Pancreas (tissue), 10 donors: ENCODE data around the gene ETS1. TPM values are rescaled to one million over a fixed set of nuclear protein-coding genes. Genes with fewer than 3 reads are reported as not detected.
A peak's percentile ranks its signal among the peaks of the same experiment; 100 is the strongest.

Experiments used
- ATAC-seq, 4 donors: fragments of 200-7000 bp; cut with Tn5 transposase; one replicate each; pipeline versions ENCODE4 v1.8.0 to v1.9.1; 2020; ENCODE audit warnings: mild to moderate bottlenecking in 4 of 4, moderate library complexity in 4 of 4
- DNase-seq, 6 donors: peaks; one replicate each; pipeline ENCODE4 v3.0.0-alpha.2; 2020
- FAIRE-seq: peaks from 2 replicates; lab custom pipeline; 2012; peaks lifted over from hg19 to GRCh38; lab: Jason Lieb, UNC
- H3K27ac ChIP-seq, 4 donors: fragments of 200-600 bp; sonication (generic); 1 replicate in 3 of 4; 2 replicates in 1 of 4; pipeline versions ENCODE4 v1.5.0 to v1.8.0; 2020
- H3K27me3 ChIP-seq, 4 donors: fragments of 200-600 bp; one replicate each; pipeline ENCODE4 v1.8.0; 2021
- H3K36me3 ChIP-seq, 3 donors: fragments of 200-600 bp; sonication (generic) in 1 of 3; one replicate each; pipeline versions ENCODE4 v1.5.0 to v1.8.0; 2020 to 2021
- H3K4me1 ChIP-seq, 3 donors: fragments of 200-600 bp; one replicate each; pipeline ENCODE4 v1.8.0; 2021
- H3K4me3 ChIP-seq, 4 donors: fragments of 200-600 bp; sonication (generic) in 2 of 4; one replicate each; pipeline versions ENCODE4 v1.5.0 to v1.8.0; 2020 to 2021
- H3K9me3 ChIP-seq, 4 donors: fragments of 200-600 bp; one replicate each; pipeline ENCODE4 v1.8.0; 2021
- WGBS, 2 donors: extraction: QIAGEN DNeasy Blood & Tissue Kit; methylation state at CpG; one replicate each; pipeline ENCODE4 v1.1.7; 2013; 5-methylcytosine and 5-hydroxymethylcytosine counted together
- intact Hi-C, 3 donors: fragments of 100-400 bp; cut with DNase I; formaldehyde crosslinking; loops; one replicate each; pipeline versions ENCODE4 v1.11.1 to v1.14.2; 2022
- polyA plus RNA-seq, 2 donors: library from polyadenylated mRNA; stranded (reverse); fragments of 200-250 nt; gene quantifications; one replicate each; pipeline ENCODE4 v1.2.3, GENCODE V29; 2013
- total RNA-seq, 6 donors: library from RNA; stranded (reverse); fragmentation: NEBNext Ultra II Directional in 4 of 6; extraction: Animal tissue kit (Norgen Biotek cat#: 25700) in 4 of 6; gene quantifications; one replicate each; pipeline versions ENCODE4 v1.2.1 to v1.2.4, GENCODE V29; 2021 to 2023
- TF ChIP-seq, protein P1 (sequence below), 4 donors: fragments of 200-600 bp; sonication (generic) in 3 of 4; IDR thresholded peaks; one replicate each; pipeline versions ENCODE4 v1.5.0 to v1.8.0; 2021; ENCODE audit warnings: antibody characterized with exemption in 4 of 4
- donor health status: healthy with polysubstance abuse.
- donor health status: DM: no; HTN: no; CAD: no; lungs with moderate emphysema.
- donor health status: DM: no; HTN: no; CAD: no.
- donor health status: control.
- donor health status: control.
- donor health status: Bipolar disorder and iron deficiency.
- donor health status: DM: yes; HTN: yes; CAD: no.
- donor health status: DM: no; HTN: no; CAD: no.
- donor health status: DM: no; HTN: no; CAD: no.
- donor health status: DM: yes; HTN: yes; CAD: no.

The ETS1 gene
- total and polyA plus RNA-seq, 8 donors, result 5.4 to 26.6 (median 13.0) TPM

GRCh38 chr11:128519338-128519737, 68.0 kb downstream of the ETS1 start:
- intact Hi-C loops, result no loop called here
- H3K36me3 ChIP-seq, result no peaks in the 10 kb centered on the region
- H3K4me3 ChIP-seq, result peak overlapping the region in 2 of 4 donors; percentile 56 to 65
- no peak for DNase-seq
- ATAC-seq, result no peak
- 30 to 31% methylated on average over 4 of the region's 4 CpGs for WGBS, 2 donors
- H3K4me1 ChIP-seq, result peaks cover 20 to 73% (median 56%) of the 10 kb centered on the region in 3 donors
- FAIRE-seq, result no peak
- no peaks in the 10 kb centered on the region for H3K9me3 ChIP-seq
- TF ChIP-seq, protein P1, sequence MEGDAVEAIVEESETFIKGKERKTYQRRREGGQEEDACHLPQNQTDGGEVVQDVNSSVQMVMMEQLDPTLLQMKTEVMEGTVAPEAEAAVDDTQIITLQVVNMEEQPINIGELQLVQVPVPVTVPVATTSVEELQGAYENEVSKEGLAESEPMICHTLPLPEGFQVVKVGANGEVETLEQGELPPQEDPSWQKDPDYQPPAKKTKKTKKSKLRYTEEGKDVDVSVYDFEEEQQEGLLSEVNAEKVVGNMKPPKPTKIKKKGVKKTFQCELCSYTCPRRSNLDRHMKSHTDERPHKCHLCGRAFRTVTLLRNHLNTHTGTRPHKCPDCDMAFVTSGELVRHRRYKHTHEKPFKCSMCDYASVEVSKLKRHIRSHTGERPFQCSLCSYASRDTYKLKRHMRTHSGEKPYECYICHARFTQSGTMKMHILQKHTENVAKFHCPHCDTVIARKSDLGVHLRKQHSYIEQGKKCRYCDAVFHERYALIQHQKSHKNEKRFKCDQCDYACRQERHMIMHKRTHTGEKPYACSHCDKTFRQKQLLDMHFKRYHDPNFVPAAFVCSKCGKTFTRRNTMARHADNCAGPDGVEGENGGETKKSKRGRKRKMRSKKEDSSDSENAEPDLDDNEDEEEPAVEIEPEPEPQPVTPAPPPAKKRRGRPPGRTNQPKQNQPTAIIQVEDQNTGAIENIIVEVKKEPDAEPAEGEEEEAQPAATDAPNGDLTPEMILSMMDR (IDR thresholded peaks at IDR 0.05), result no peak
- H3K27ac ChIP-seq, result peak overlapping the region in 2 of 4 donors; percentile 9 to 41
- no peaks in the 10 kb centered on the region for H3K27me3 ChIP-seq

- H3K27ac ChIP-seq, result peak overlapping the region in 2 of 4 donors; percentile 9 to 41
- intact Hi-C loops, result no loop called here
- H3K4me1 ChIP-seq, result peaks cover 20 to 71% (median 54%) of the 10 kb centered on the region in 3 donors
- FAIRE-seq (no peak), ATAC-seq (no peak), DNase-seq (no peak)
- WGBS, 2 donors, result 37 to 39% methylated on average over 7 of the region's 7 CpGs
- no peaks in the 10 kb centered on the region for H3K36me3 ChIP-seq
- peak overlapping the region in 1 of 4 donors; percentile 65 for H3K4me3 ChIP-seq
- TF ChIP-seq, protein P1 (IDR thresholded peaks at IDR 0.05), result no peak
- H3K27me3 ChIP-seq, result no peaks in the 10 kb centered on the region
- no peaks in the 10 kb centered on the region for H3K9me3 ChIP-seq
Observed at GRCh38 chr11:128518493-128519207, 68.7 kb downstream of the ETS1 start.

- no peaks in the 10 kb centered on the region for H3K9me3 ChIP-seq
- no peak for DNase-seq
- TF ChIP-seq, protein P1 (IDR thresholded peaks at IDR 0.05), result no peak
- H3K36me3 ChIP-seq, result no peaks in the 10 kb centered on the region
- H3K27ac ChIP-seq, result peak overlapping the region in 1 of 4 donors; percentile 41
- H3K4me3 ChIP-seq, result no peak overlapping the region
- intact Hi-C loops, result no loop called here
- no peak for ATAC-seq
- no peak for FAIRE-seq
- WGBS, 2 donors, result 60 to 64% methylated on average over 5 of the region's 5 CpGs
- peaks cover 20 to 61% (median 44%) of the 10 kb centered on the region in 3 donors for H3K4me1 ChIP-seq
- no peaks in the 10 kb centered on the region for H3K27me3 ChIP-seq
Observed at GRCh38 chr11:128517451-128518230, 69.7 kb downstream of the ETS1 start.

GRCh38 chr11:128516886-128517285, 70.5 kb downstream of the ETS1 start:
- WGBS, 2 donors, result 38 to 43% methylated on average over 4 of the region's 4 CpGs
- no peaks in the 10 kb centered on the region for H3K9me3 ChIP-seq
- H3K36me3 ChIP-seq, result no peaks in the 10 kb centered on the region
- FAIRE-seq, result no peak
- no peaks in the 10 kb centered on the region for H3K27me3 ChIP-seq
- H3K4me1 ChIP-seq, result peaks cover 20 to 61% (median 44%) of the 10 kb centered on the region in 3 donors
- H3K4me3 ChIP-seq, result no peak overlapping the region
- intact Hi-C loops, result no loop called here
- peak overlapping the region in 1 of 4 donors; percentile 48 for H3K27ac ChIP-seq
- DNase-seq, result no peak
- TF ChIP-seq, protein P1 (IDR thresholded peaks at IDR 0.05), result no peak
- ATAC-seq, result peak in 1 of 4 donors; percentile 18
